MCF 10A (cell line): ENCODE data around the gene SPATS2. TPM values are rescaled to one million over a fixed set of nuclear protein-coding genes. Genes with fewer than 3 reads are reported as not detected.
"Not testable (repeated sequence)": the region's sequence is repeated elsewhere in the genome, so short reads cannot be mapped to it uniquely, and the experiment has no call there.

ENCODE experiments used
- BruUV-seq: library from RNA; stranded (reverse); fragments of 400-500 nt; replicated peaks from 2 replicates; lab custom pipeline; 2021; lab: Mats Ljungman, UMichigan
- CTCF ChIA-PET: fragments of 300-600 bp; sonication (Branson Sonifier 250); formaldehyde crosslinking; extraction: SDS; loops from one replicate; lab custom pipeline; 2021; ENCODE audit warnings: antibody characterized with exemption, inconsistent platforms; lab: Yijun Ruan, JAX
- POLR2A ChIA-PET: fragments of 300-600, 350-650 bp; sonication (Branson Sonifier 250); formaldehyde crosslinking; extraction: SDS; loops from one replicate; lab custom pipeline; 2020; ENCODE audit warnings: antibody characterized with exemption, inconsistent platforms; lab: Yijun Ruan, JAX
- DNase-seq: peaks from one replicate; pipeline ENCODE4 v3.0.0-alpha.2; 2018; ENCODE audit not compliant: unreplicated experiment
- H3K27ac Mint-ChIP-seq: one replicate; pipeline ENCODE4 v1.8.0; 2022; ENCODE audit warnings: mild to moderate bottlenecking, low read depth, mixed read lengths; ENCODE audit not compliant: unreplicated experiment
- H3K27me3 Mint-ChIP-seq: one replicate; pipeline ENCODE4 v1.8.0; 2022; ENCODE audit warnings: mixed read lengths; ENCODE audit not compliant: insufficient read depth, unreplicated experiment
- H3K36me3 Mint-ChIP-seq: one replicate; pipeline ENCODE4 v1.8.0; 2022; ENCODE audit warnings: mild to moderate bottlenecking, moderate library complexity, mixed read lengths; ENCODE audit not compliant: insufficient read depth, unreplicated experiment
- H3K4me1 Mint-ChIP-seq: one replicate; pipeline ENCODE4 v1.8.0; 2022; ENCODE audit warnings: mixed read lengths; ENCODE audit not compliant: insufficient read depth, unreplicated experiment
- H3K4me3 Mint-ChIP-seq: one replicate; pipeline ENCODE4 v1.8.0; 2022; ENCODE audit warnings: mild to moderate bottlenecking, moderate library complexity, mixed read lengths; ENCODE audit not compliant: unreplicated experiment
- H3K9me3 Mint-ChIP-seq: one replicate; pipeline ENCODE4 v1.8.0; 2022; ENCODE audit warnings: mixed read lengths; ENCODE audit not compliant: unreplicated experiment
- CTCF ChIP-seq: fragments of 200-600 bp; IDR thresholded peaks from one replicate; pipeline ENCODE4 v1.8.0; 2022; ENCODE audit warnings: antibody characterized with exemption, mild to moderate bottlenecking; ENCODE audit not compliant: unreplicated experiment
- intact Hi-C: fragments of 100-400 bp; cut with micrococcal nuclease; formaldehyde crosslinking; loops from 2 replicates; pipeline ENCODE4 v1.14.1; 2022
- total RNA-seq: library from RNA; stranded (reverse); gene quantifications from 2 replicates; pipeline ENCODE4 v1.2.3, GENCODE V29; 2022

SPATS2 gene
- total RNA-seq, 1 experiment from 2014 or later = 26.0 TPM

DNA sequence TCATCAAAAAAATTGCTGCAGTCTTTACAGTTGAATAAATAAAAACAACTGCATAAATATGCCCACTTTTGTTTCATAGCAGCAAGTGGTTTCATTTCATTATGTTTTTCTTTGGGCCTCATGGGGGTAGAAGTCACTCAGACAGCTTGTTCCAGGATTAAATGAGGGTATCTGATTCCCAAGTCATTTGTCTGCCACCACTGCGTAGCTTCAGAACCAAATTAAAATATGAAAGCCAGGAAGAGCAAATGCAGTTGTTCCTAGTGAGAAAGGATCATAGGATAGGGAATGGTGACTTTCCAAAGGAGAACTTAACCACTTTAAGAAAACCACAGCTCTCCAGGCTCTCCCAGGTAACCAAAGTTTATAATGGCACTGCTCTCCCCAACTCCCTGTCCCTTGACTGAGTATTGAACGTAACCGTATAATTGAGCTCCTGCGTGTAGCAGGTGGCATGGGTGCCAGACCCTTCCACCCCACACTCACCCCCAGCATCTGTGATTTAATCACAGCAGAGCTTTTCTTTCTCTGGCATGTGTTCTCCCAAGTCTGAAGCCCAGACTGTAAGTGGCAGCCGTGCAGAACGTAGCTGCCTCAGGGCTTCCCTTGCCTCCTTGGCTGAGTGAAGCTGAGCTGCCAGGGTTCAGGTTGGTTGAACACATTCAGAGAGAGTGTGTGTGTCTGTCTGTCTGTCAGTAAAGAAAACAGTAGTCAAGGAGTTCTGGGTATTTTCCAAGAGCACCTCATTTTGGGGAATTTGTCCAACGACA lies 160.3 kb downstream of the SPATS2 start:
- H3K4me3 Mint-ChIP-seq = no peak overlapping the region
- intact Hi-C loops = no loop called here
- DNase-seq = no peak
- CTCF ChIA-PET = interaction anchor here (0.6 to 3.6 kb wide), 6 partner anchors 11 to 170 kb away, joined by 3 to 24 read pairs (median 4); no protein-coding TSS in a partner anchor
- peaks cover 22% of the 10 kb centered on the region for H3K36me3 Mint-ChIP-seq
- H3K27ac Mint-ChIP-seq = no peak overlapping the region
- no peak for TF ChIP-seq CTCF
- BruUV-seq = no TSS peak
- H3K4me1 Mint-ChIP-seq = no peaks in the 10 kb centered on the region
- no peaks in the 10 kb centered on the region for H3K9me3 Mint-ChIP-seq
- POLR2A ChIA-PET = no interaction called here
- H3K27me3 Mint-ChIP-seq = no peaks in the 10 kb centered on the region

- Mint-ChIP-seq H3K36me3 (peaks cover 22% of the 10 kb centered on the region), H3K27me3 (no peaks in the 10 kb centered on the region), H3K4me1 (no peaks in the 10 kb centered on the region), H3K4me3 (no peak overlapping the region), H3K9me3 (no peaks in the 10 kb centered on the region), H3K27ac (no peak overlapping the region)
- ChIA-PET CTCF (interaction anchor here (0.9 to 2.9 kb wide), 5 partner anchors 15 to 241 kb away, joined by 3 to 8 read pairs (median 4); no protein-coding TSS in a partner anchor), POLR2A (interaction anchor here (0.6 kb wide), 1 partner anchor 254 kb away, joined by 3 read pairs; no protein-coding TSS in a partner anchor)
- no TSS peak for BruUV-seq
- no peak for TF ChIP-seq CTCF
- intact Hi-C loops = no loop called here
- DNase-seq = no peak
Measured at GRCh38 chr12:49529414-49529813, 162.2 kb downstream of the SPATS2 start.

GRCh38 chr12:49531745-49532144 lies 164.5 kb downstream of the SPATS2 start:
- H3K27me3 Mint-ChIP-seq = no peaks in the 10 kb centered on the region
- peaks cover 7% of the 10 kb centered on the region for H3K36me3 Mint-ChIP-seq
- DNase-seq = no peak
- no peak for TF ChIP-seq CTCF
- H3K4me3 Mint-ChIP-seq = no peak overlapping the region
- ChIA-PET POLR2A (no interaction called here), CTCF (interaction anchor here (0.6 to 1.8 kb wide), 3 partner anchors 22 to 194 kb away, joined by 3 to 6 read pairs (median 6); no protein-coding TSS in a partner anchor)
- no peaks in the 10 kb centered on the region for H3K9me3 Mint-ChIP-seq
- intact Hi-C loops = no loop called here
- BruUV-seq = no TSS peak
- H3K27ac Mint-ChIP-seq = no peak overlapping the region
- H3K4me1 Mint-ChIP-seq = peaks cover 5% of the 10 kb centered on the region

GRCh38 chr12:49533331-49533730 lies 166.1 kb downstream of the SPATS2 start:
- no peaks in the 10 kb centered on the region for H3K9me3 Mint-ChIP-seq
- ChIA-PET POLR2A (no interaction called here), CTCF (interaction anchor here (0.7 to 1.8 kb wide), 3 partner anchors 19 to 181 kb away, joined by 3 to 6 read pairs (median 3); no protein-coding TSS in a partner anchor)
- H3K36me3 Mint-ChIP-seq = no peaks in the 10 kb centered on the region
- no peaks in the 10 kb centered on the region for H3K27me3 Mint-ChIP-seq
- TF ChIP-seq CTCF = no peak
- DNase-seq = no peak
- H3K27ac Mint-ChIP-seq = no peak overlapping the region
- no TSS peak for BruUV-seq
- intact Hi-C loops = no loop called here
- H3K4me1 Mint-ChIP-seq = peaks cover 6% of the 10 kb centered on the region
- H3K4me3 Mint-ChIP-seq = no peak overlapping the region

DNA sequence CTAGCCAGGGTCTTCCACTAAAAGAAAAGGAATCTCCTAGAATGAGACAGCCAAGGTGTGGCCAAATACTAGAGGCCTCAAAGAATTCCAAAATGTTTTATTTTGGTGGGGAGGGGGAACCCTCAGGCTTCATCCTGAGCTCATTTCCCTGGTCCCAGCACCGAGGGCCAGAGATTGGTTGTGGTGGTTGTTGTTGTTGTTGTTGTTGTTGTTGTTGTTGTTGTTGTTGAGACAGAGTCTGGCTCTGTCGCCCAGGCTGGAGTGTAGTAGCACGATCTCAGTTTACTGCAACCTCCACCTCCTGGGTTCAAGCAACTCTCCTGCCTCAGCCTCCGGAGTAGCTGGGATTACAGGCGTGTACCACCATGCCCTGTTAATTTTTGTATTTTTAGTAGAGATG lies 166.9 kb downstream of the SPATS2 start:
- ChIA-PET POLR2A (interaction anchor here (0.8 kb wide), 1 partner anchor 35 kb away, joined by 3 read pairs; no protein-coding TSS in a partner anchor), CTCF (interaction anchor here (0.7 kb wide), 1 partner anchor 182 kb away, joined by 3 read pairs; no protein-coding TSS in a partner anchor)
- H3K4me1 Mint-ChIP-seq, intact Hi-C loops, H3K4me3 Mint-ChIP-seq, BruUV-seq, H3K27me3 Mint-ChIP-seq, H3K9me3 Mint-ChIP-seq, H3K36me3 Mint-ChIP-seq, H3K27ac Mint-ChIP-seq, DNase-seq: not testable (repeated sequence)
